ENCODE measurements around the gene IL12B.

Gene IL12B

DNA sequence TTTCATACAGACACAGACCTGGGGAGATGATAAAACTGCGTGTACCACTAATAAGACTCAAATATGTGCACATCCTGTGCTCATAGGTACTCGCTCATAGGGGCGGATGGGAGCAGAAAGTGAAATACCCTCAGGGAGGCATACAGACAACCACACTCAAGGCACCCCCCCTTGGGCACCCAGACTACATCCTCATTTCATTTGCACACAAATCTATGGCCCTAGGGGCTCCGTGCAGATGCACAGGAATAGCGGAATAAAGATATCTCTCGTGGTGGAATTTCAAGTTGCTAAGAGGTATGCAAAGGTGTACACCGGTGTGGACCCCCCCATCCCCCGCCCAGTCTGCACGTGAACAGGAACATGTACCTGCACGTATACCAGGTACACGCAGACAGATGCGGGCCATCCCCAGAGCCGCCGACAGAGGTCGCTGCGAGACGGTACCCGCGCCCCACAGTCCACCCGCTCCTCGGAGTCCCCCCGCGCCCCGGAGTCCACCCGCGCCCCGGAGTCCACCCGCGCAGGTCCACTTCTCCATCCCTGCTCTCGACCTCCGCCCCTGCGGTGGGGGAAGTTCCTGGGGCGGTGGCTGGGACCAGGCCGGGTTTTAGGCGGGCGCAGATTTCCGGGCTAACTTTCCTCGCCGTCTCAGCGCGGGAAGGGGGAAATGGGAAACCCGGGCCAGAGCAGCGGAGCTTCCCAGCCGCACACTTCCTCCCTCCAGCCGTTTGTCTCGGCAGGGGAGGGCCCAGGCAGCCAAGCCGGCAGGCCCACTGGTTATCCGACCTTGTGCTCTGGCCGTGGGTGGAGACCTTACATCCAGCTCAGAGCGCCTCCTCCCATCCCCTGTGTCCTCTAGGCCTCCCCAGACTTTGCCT is 1.0 kb upstream of the IL12B start:
- Histone ChIP-seq H3K27me3 (ENCODE audit: control insufficient read depth, low read length) (peaks cover 3% of the 10 kb centered on the region; the same call in 1 of the 2 replicates), H3K9me2 (replicated peaks; ENCODE audit: control insufficient read depth, low read length) (no peaks in the 10 kb centered on the region), H4K20me1 (ENCODE audit: control insufficient read depth, insufficient read depth, low read depth, low read length) (no peaks in the 10 kb centered on the region), H3K4me1 (ENCODE audit: control insufficient read depth, low read length) (peaks cover 29% of the 10 kb centered on the region), H3K4me2 (ENCODE audit: low read length) (peak overlapping the region; percentile 74), H3K79me2 (ENCODE audit: control insufficient read depth, low read length) (no peaks in the 10 kb centered on the region), H3K9me3 (ENCODE audit: control insufficient read depth, insufficient read depth, low read length) (no peaks in the 10 kb centered on the region), H3K4me3 (ENCODE audit: low read length) (peak overlapping the region; percentile 70), H3F3A (ENCODE audit: control insufficient read depth, insufficient read depth) (peaks cover 9% of the 10 kb centered on the region; the same call in 1 of the 2 replicates), H3K36me3 (ENCODE audit: control insufficient read depth, low read length) (no peaks in the 10 kb centered on the region), H3K27ac (ENCODE audit: low read depth, low read length) (no peak overlapping the region)
- TF ChIP-seq, protein P1, sequence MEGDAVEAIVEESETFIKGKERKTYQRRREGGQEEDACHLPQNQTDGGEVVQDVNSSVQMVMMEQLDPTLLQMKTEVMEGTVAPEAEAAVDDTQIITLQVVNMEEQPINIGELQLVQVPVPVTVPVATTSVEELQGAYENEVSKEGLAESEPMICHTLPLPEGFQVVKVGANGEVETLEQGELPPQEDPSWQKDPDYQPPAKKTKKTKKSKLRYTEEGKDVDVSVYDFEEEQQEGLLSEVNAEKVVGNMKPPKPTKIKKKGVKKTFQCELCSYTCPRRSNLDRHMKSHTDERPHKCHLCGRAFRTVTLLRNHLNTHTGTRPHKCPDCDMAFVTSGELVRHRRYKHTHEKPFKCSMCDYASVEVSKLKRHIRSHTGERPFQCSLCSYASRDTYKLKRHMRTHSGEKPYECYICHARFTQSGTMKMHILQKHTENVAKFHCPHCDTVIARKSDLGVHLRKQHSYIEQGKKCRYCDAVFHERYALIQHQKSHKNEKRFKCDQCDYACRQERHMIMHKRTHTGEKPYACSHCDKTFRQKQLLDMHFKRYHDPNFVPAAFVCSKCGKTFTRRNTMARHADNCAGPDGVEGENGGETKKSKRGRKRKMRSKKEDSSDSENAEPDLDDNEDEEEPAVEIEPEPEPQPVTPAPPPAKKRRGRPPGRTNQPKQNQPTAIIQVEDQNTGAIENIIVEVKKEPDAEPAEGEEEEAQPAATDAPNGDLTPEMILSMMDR (IDR thresholded peaks at IDR 0.05; ENCODE audit: low read depth, low read length, poor library complexity, severe bottlenecking), result peak; percentile 93
- TF ChIP-seq EZH2phosphoT487 (IDR thresholded peaks at IDR 0.05; ENCODE audit: borderline replicate concordance, low read length), result no peak

DNA sequence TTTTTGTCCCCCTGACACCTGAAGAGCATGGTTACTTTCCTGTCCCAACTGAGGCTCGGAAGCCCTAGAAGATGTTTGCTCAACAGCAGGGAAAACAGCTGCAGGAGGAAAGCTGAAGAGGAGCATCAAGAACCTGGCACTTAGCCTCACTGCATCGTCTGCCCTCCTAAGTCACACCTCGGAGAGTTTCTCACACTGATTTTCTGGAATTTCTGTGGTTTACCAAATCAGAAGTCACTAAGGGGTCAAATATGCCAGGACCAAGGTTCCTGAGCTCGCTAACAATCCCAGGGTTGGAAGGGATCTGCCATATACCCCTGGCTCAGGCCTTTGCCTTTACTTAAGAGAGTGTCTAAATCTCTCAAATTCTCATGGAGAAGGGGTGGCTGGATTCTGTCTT is 5.3 kb downstream of the IL12B start:
- no peaks in the 10 kb centered on the region for H4K20me1 ChIP-seq (ENCODE audit: control insufficient read depth, insufficient read depth, low read depth, low read length)
- no peaks in the 10 kb centered on the region for H3K9me3 ChIP-seq (ENCODE audit: control insufficient read depth, insufficient read depth, low read length)
- no peaks in the 10 kb centered on the region for H3F3A ChIP-seq (ENCODE audit: control insufficient read depth, insufficient read depth)
- H3K4me2 ChIP-seq (ENCODE audit: low read length), result no peak overlapping the region
- no peak overlapping the region for H3K4me3 ChIP-seq (ENCODE audit: low read length)
- H3K9me2 ChIP-seq (replicated peaks; ENCODE audit: control insufficient read depth, low read length), result no peaks in the 10 kb centered on the region
- no peaks in the 10 kb centered on the region for H3K79me2 ChIP-seq (ENCODE audit: control insufficient read depth, low read length)
- TF ChIP-seq, protein P1 (IDR thresholded peaks at IDR 0.05; ENCODE audit: low read depth, low read length, poor library complexity, severe bottlenecking), result no peak
- TF ChIP-seq EZH2phosphoT487 (IDR thresholded peaks at IDR 0.05; ENCODE audit: borderline replicate concordance, low read length), result no peak
- H3K36me3 ChIP-seq (ENCODE audit: control insufficient read depth, low read length), result no peaks in the 10 kb centered on the region
- H3K27me3 ChIP-seq (ENCODE audit: control insufficient read depth, low read length), result peaks cover 9% of the 10 kb centered on the region; the same call in 1 of the 2 replicates
- no peak overlapping the region for H3K27ac ChIP-seq (ENCODE audit: low read depth, low read length)
- no peaks in the 10 kb centered on the region for H3K4me1 ChIP-seq (ENCODE audit: control insufficient read depth, low read length)

DNA sequence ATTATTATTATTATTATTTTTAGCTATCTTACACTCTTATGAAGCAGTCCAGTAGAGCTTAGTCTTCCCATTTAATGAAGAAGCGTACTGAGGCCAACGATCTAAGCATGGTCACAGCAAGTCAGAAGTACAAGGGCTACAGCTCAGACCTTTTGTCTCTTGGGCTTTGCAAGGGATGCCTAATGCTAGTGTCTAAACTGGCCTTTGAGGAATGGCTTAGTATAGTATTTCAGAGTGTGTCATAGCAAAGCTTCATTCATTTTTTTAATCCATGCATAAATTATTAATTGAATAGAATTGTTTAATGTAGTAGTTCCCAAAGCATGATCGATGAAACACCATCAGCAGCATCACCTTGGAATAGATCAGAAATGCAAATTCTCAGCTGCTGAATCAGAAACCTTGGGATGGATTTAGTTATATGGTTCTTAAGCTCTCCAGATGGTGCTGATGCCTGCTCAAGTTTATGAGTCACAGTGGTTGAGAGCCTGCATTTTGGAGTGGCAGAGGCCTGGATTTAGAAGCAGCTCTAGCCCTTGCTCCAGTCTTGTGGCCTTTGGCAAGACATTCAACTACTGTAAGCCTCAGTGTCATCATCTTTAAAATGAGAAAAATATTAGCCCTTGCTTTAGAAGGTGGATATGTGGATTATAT is 6.1 kb downstream of the IL12B start:
- Histone ChIP-seq H3K9me3 (ENCODE audit: control insufficient read depth, insufficient read depth, low read length) (no peaks in the 10 kb centered on the region), H3K27ac (ENCODE audit: low read depth, low read length) (no peak overlapping the region), H3K27me3 (ENCODE audit: control insufficient read depth, low read length) (peaks cover 15% of the 10 kb centered on the region), H3K9me2 (replicated peaks; ENCODE audit: control insufficient read depth, low read length) (no peaks in the 10 kb centered on the region), H3K4me3 (ENCODE audit: low read length) (no peak overlapping the region), H3K79me2 (ENCODE audit: control insufficient read depth, low read length) (no peaks in the 10 kb centered on the region), H3K4me2 (ENCODE audit: low read length) (no peak overlapping the region), H3K36me3 (ENCODE audit: control insufficient read depth, low read length) (no peaks in the 10 kb centered on the region), H4K20me1 (ENCODE audit: control insufficient read depth, insufficient read depth, low read depth, low read length) (no peaks in the 10 kb centered on the region), H3F3A (ENCODE audit: control insufficient read depth, insufficient read depth) (no peaks in the 10 kb centered on the region), H3K4me1 (ENCODE audit: control insufficient read depth, low read length) (no peaks in the 10 kb centered on the region)
- TF ChIP-seq EZH2phosphoT487 (IDR thresholded peaks at IDR 0.05; ENCODE audit: borderline replicate concordance, low read length), result no peak
- TF ChIP-seq, protein P1 (IDR thresholded peaks at IDR 0.05; ENCODE audit: low read depth, low read length, poor library complexity, severe bottlenecking), result no peak

Data from DOHH2 (cell line).